BJ (cell line): ENCODE results near the gene MGAT5. TPM values are rescaled to one million over a fixed set of nuclear protein-coding genes. Genes with fewer than 3 reads are reported as not detected.

Source experiments
- CTCF ChIA-PET: fragments of 350-600 bp; formaldehyde crosslinking; extraction: SDS; loops from one replicate; lab custom pipeline; 2021; ENCODE audit warnings: antibody characterized with exemption, inconsistent platforms; lab: Yijun Ruan, JAX
- POLR2A ChIA-PET: fragments of 300-600 bp; sonication (Branson Sonifier 250); formaldehyde crosslinking; extraction: SDS; loops from one replicate; lab custom pipeline; 2021; ENCODE audit warnings: antibody characterized with exemption; lab: Charles Lee
- DNase-seq: peaks from one replicate; pipeline ENCODE4 v3.0.0-alpha.2; 2011; ENCODE audit warnings: low read depth
- H3K27me3 ChIP-seq: 2 replicates; pipeline ENCODE4 v1.6.0; 2011; ENCODE audit warnings: low read length; ENCODE audit not compliant: control insufficient read depth, insufficient read depth
- H3K36me3 ChIP-seq: 2 replicates; pipeline ENCODE4 v1.5.1; 2011; ENCODE audit warnings: low read length; ENCODE audit not compliant: control insufficient read depth, insufficient read depth
- H3K4me3 ChIP-seq: 2 replicates; pipeline ENCODE4 v1.5.1; 2011; ENCODE audit warnings: low read depth, mild to moderate bottlenecking, control low read depth, low read length
- CTCF ChIP-seq: IDR thresholded peaks from 2 replicates; pipeline ENCODE4 v1.5.1; 2011; ENCODE audit warnings: low read depth, mild to moderate bottlenecking, control low read depth, inconsistent platforms, low read length, moderate library complexity; ENCODE audit not compliant: insufficient read depth
- polyA plus RNA-seq: library from polyadenylated mRNA; depleted of rRNA; stranded (reverse); fragments of >200 nt; gene quantifications from 2 replicates; pipeline ENCODE4 v1.2.3, GENCODE V29; 2011

MGAT5 gene
- polyA plus RNA-seq, 1 experiment = 25.0 TPM

GRCh38 chr2:134279417-134279816, 25.5 kb downstream of the MGAT5 start:
- DNase-seq = no peak
- no peak for TF ChIP-seq CTCF
- ChIA-PET CTCF (interaction anchor here (1.2 to 1.6 kb wide), 2 partner anchors 34 to 132 kb away, joined by 3 to 4 read pairs; no protein-coding TSS in a partner anchor), POLR2A (no interaction called here)
- H3K36me3 ChIP-seq = no peaks in the 10 kb centered on the region
- H3K4me3 ChIP-seq = no peak overlapping the region
- no peaks in the 10 kb centered on the region for H3K27me3 ChIP-seq

GRCh38 chr2:134280231-134280630, 26.4 kb downstream of the MGAT5 start:
- Histone ChIP-seq H3K27me3 (no peaks in the 10 kb centered on the region), H3K36me3 (no peaks in the 10 kb centered on the region), H3K4me3 (no peak overlapping the region)
- DNase-seq = no peak
- POLR2A ChIA-PET = no interaction called here
- no peak for TF ChIP-seq CTCF
- CTCF ChIA-PET = interaction anchor here (1.2 to 1.6 kb wide), 2 partner anchors 35 to 131 kb away, joined by 3 to 4 read pairs; no protein-coding TSS in a partner anchor

- ChIA-PET POLR2A (no interaction called here), CTCF (interaction anchor here (1.6 kb wide), 1 partner anchor 131 kb away, joined by 4 read pairs; no protein-coding TSS in a partner anchor)
- no peak for TF ChIP-seq CTCF
These were observed 26.9 kb downstream of the MGAT5 start for GRCh38 chr2:134280726-134281125.

GRCh38 chr2:134281815-134282419, 28.0 kb downstream of the MGAT5 start:
- CTCF ChIA-PET = interaction anchor here (0.6 kb wide), 1 partner anchor 441 kb away, joined by 4 read pairs; no protein-coding TSS in a partner anchor
- TF ChIP-seq CTCF = no peak

More at GRCh38 chr2:134280726-134281125, 26.9 kb downstream of the MGAT5 start:
- Histone ChIP-seq H3K36me3 (no peaks in the 10 kb centered on the region), H3K27me3 (no peaks in the 10 kb centered on the region), H3K4me3 (no peak overlapping the region)
- DNase-seq = no peak

GRCh38 chr2:134282629-134283400, 28.9 kb downstream of the MGAT5 start:
- ChIA-PET POLR2A (no interaction called here), CTCF (no interaction called here)
- Histone ChIP-seq H3K36me3 (no peaks in the 10 kb centered on the region), H3K27me3 (no peaks in the 10 kb centered on the region), H3K4me3 (no peak overlapping the region)
- TF ChIP-seq CTCF = no peak
- no peak for DNase-seq

More at GRCh38 chr2:134281815-134282419, 28.0 kb downstream of the MGAT5 start:
- no peaks in the 10 kb centered on the region for H3K27me3 ChIP-seq
- POLR2A ChIA-PET = no interaction called here
- no peaks in the 10 kb centered on the region for H3K36me3 ChIP-seq
- no peak overlapping the region for H3K4me3 ChIP-seq
- DNase-seq = no peak
